SK-N-SH treated with all-trans-retinoic acid at 6 μM for 48 hours (cell line): Measurements from ENCODE around the gene ENDOV.

Experiments used
- ATAC-seq: fragments of 200-7000 bp; cut with Tn5 transposase; 3 replicates; pipeline ENCODE4 v1.9.1; 2020; ENCODE audit warnings: mild to moderate bottlenecking, moderate library complexity
- ARNTL ChIP-seq: fragments of 450-650 bp; formaldehyde crosslinking; IDR thresholded peaks from 2 replicates; pipeline ENCODE4 v1.5.0; 2020; ENCODE audit warnings: low read depth, mild to moderate bottlenecking, moderate library complexity, borderline replicate concordance
- CSDC2 ChIP-seq: fragments of 250-450 bp; sonication (Bioruptor Pico); IDR thresholded peaks from 2 replicates; pipeline ENCODE4 v1.5.0; 2020; ENCODE audit warnings: mild to moderate bottlenecking, moderate library complexity
- ESRRG ChIP-seq: fragments of 250-450 bp; sonication (Bioruptor Pico); IDR thresholded peaks from 2 replicates; pipeline ENCODE4 v1.6.1; 2021; ENCODE audit warnings: mild to moderate bottlenecking
- GLIS3 ChIP-seq: fragments of 250-450 bp; sonication (Bioruptor Pico); IDR thresholded peaks from 2 replicates; pipeline ENCODE4 v1.5.0; 2020; ENCODE audit warnings: mild to moderate bottlenecking, moderate library complexity
- OSR1 ChIP-seq: fragments of 250-450 bp; sonication (Bioruptor Pico); IDR thresholded peaks from 2 replicates; pipeline ENCODE4 v1.8.0; 2022; ENCODE audit warnings: moderate library complexity, mild to moderate bottlenecking, inconsistent platforms
- PPARA ChIP-seq: fragments of 250-450 bp; sonication (Bioruptor Pico); IDR thresholded peaks from 2 replicates; pipeline ENCODE4 v1.5.0; 2020; ENCODE audit warnings: mild to moderate bottlenecking, borderline replicate concordance
- RARB ChIP-seq: fragments of 250-450 bp; sonication (Bioruptor Pico); IDR thresholded peaks from 2 replicates; pipeline ENCODE4 v1.8.0; 2021; ENCODE audit warnings: mild to moderate bottlenecking, moderate library complexity
- TOX ChIP-seq: fragments of 250-450 bp; sonication (Bioruptor Pico); IDR thresholded peaks from 2 replicates; pipeline ENCODE4 v1.8.0; 2021; ENCODE audit warnings: mild to moderate bottlenecking, moderate library complexity, borderline replicate concordance
- ZC3H10 ChIP-seq: fragments of 250-450 bp; sonication (Bioruptor Pico); IDR thresholded peaks from 2 replicates; pipeline ENCODE4 v1.5.1; 2021; ENCODE audit warnings: mild to moderate bottlenecking, moderate library complexity
- ZFP3 ChIP-seq: fragments of 250-450 bp; sonication (Bioruptor Pico); IDR thresholded peaks from 2 replicates; pipeline ENCODE4 v1.5.0; 2020; ENCODE audit warnings: mild to moderate bottlenecking, moderate library complexity
- ZFP30 ChIP-seq: fragments of 450-650 bp; formaldehyde crosslinking; IDR thresholded peaks from 2 replicates; pipeline ENCODE4 v1.5.0; 2022; ENCODE audit warnings: mild to moderate bottlenecking, moderate library complexity
- ZNF565 ChIP-seq: fragments of 450-650 bp; formaldehyde crosslinking; conservative IDR thresholded peaks from 2 replicates; pipeline ENCODE4 v1.5.0; 2020; ENCODE audit warnings: low read depth, mild to moderate bottlenecking, moderate library complexity
- ZNF70 ChIP-seq: fragments of 450-650 bp; formaldehyde crosslinking; IDR thresholded peaks from 2 replicates; pipeline ENCODE4 v1.5.0; 2020; ENCODE audit warnings: mild to moderate bottlenecking, moderate library complexity
- TF ChIP-seq, protein P1 (sequence below): fragments of 250-450 bp; sonication (Bioruptor Pico); IDR thresholded peaks from 2 replicates; pipeline ENCODE4 v1.5.0; 2020; ENCODE audit warnings: mild to moderate bottlenecking, moderate library complexity
- TF ChIP-seq, protein P2 (sequence below): fragments of 250-450 bp; sonication (Bioruptor Pico); IDR thresholded peaks from 2 replicates; pipeline ENCODE4 v1.8.0; 2021; ENCODE audit warnings: low read depth, mild to moderate bottlenecking, moderate library complexity, borderline replicate concordance
- TF ChIP-seq, protein P3 (sequence below): fragments of 250-450 bp; sonication (Bioruptor Pico); IDR thresholded peaks from 2 replicates; pipeline ENCODE4 v1.5.1; 2020; ENCODE audit warnings: low read depth, mild to moderate bottlenecking, moderate library complexity

ENDOV gene

DNA sequence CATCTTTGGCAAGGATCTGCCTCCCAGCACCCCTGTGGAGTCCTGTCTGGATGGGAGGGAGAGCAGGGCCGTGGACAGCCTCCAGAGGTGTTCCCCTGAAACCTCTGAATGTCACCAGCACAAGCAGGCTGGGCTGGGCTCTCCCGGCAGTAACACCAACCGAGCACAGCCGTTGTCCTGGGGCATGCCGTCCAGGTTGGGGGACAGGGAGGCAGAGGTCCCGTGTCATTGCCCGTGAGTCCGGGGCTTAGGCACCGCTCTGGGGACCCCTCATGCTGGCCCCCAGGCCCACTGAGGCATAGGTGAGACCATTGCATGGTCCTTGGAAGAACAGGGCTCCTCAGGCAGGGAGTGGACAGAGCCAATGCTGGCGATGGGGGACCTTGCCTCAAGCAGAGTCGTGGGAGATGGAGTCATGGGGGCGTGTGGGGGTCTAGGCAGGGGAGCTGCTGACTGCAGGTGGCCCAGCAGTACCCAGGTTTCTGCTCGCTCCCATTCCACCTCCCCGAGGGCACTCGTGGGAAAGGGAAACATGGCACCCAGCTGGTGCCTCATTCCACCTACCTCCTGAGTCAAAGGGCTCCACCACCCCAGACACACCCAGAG, 17.5 kb downstream of the ENDOV start (continued):
- TF ChIP-seq, protein P1, sequence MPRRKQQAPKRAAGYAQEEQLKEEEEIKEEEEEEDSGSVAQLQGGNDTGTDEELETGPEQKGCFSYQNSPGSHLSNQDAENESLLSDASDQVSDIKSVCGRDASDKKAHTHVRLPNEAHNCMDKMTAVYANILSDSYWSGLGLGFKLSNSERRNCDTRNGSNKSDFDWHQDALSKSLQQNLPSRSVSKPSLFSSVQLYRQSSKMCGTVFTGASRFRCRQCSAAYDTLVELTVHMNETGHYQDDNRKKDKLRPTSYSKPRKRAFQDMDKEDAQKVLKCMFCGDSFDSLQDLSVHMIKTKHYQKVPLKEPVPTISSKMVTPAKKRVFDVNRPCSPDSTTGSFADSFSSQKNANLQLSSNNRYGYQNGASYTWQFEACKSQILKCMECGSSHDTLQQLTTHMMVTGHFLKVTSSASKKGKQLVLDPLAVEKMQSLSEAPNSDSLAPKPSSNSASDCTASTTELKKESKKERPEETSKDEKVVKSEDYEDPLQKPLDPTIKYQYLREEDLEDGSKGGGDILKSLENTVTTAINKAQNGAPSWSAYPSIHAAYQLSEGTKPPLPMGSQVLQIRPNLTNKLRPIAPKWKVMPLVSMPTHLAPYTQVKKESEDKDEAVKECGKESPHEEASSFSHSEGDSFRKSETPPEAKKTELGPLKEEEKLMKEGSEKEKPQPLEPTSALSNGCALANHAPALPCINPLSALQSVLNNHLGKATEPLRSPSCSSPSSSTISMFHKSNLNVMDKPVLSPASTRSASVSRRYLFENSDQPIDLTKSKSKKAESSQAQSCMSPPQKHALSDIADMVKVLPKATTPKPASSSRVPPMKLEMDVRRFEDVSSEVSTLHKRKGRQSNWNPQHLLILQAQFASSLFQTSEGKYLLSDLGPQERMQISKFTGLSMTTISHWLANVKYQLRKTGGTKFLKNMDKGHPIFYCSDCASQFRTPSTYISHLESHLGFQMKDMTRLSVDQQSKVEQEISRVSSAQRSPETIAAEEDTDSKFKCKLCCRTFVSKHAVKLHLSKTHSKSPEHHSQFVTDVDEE, result no peak
- TF ChIP-seq ESRRG (CRISPR knock-in tag) (no peak), CSDC2 (CRISPR knock-in tag) (no peak), ARNTL (CRISPR knock-in tag) (no peak), ZNF70 (CRISPR knock-in tag) (no peak)

DNA sequence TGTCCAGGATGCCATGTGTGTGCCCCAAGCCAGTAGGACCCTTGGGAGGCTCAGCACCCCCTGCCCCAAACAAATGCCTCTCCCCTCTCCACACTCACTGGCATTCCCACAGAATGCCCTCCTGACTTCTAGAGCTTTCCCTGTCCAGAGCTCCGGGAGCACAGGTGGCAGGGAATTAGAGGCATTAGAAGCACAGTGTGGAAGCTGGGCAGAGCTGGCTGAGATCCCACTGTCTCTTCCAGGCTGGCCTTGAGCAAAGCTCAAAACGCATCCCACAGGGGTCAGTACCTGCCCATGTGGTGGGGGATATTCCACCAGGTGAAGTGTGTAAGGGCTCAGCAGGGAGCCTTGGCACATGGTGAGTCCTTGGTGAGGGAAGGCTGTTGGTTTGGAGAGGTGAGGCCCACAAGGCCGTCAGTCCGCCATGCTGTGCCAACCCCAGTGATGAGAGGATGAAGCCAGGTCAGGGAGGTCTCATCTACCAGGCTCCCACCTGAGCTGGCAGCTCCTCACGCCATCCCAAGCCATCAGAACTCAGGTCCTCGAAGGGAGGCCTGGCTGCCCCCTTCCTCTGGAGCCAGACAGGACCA, 18.1 kb downstream of the ENDOV start:
- TF ChIP-seq GLIS3 (CRISPR knock-in tag), result no peak
- TF ChIP-seq, protein P2, sequence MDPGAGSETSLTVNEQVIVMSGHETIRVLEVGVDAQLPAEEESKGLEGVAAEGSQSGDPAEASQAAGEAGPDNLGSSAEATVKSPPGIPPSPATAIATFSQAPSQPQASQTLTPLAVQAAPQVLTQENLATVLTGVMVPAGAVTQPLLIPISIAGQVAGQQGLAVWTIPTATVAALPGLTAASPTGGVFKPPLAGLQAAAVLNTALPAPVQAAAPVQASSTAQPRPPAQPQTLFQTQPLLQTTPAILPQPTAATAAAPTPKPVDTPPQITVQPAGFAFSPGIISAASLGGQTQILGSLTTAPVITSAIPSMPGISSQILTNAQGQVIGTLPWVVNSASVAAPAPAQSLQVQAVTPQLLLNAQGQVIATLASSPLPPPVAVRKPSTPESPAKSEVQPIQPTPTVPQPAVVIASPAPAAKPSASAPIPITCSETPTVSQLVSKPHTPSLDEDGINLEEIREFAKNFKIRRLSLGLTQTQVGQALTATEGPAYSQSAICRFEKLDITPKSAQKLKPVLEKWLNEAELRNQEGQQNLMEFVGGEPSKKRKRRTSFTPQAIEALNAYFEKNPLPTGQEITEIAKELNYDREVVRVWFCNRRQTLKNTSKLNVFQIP (CRISPR knock-in tag), result no peak
- no peak for TF ChIP-seq TOX (CRISPR knock-in tag)
- TF ChIP-seq, all 23 proteins: peak for 0
- ATAC-seq, result no peak

DNA sequence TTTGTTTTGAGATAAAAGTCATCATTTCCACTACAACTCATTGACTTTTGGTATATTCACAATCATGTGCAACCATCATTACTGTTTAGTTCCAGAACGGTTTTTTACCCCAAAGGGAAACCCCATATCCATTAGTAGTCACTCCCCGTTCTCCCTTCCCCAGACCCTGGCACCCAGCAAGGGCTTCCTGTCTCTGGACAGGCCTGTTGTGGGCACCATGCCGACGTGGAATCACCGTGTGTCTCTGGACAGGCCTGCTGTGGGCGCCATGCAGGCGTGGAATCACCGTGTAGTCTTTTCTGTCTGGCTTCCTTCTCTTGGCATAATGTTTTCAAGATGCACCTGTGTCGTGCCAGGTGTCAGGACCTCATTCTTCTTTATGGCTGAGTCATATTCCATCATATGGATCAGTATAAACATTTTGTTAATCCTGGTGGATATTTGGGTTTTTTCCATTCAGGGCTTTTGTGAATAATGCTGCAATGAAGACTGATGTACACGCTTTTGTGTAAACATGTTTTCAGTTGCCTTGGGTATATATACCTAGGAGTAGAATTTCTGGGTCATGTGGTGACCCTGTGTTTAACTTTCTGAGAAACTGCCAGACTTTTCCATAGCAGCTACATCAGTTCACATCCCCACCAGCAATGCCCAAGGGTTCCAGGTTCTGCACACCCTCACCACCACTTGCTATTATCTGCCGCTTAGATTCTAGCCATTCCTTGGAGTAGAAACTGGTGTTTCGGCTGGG, 19.1 kb downstream of the ENDOV start:
- no peak for TF ChIP-seq OSR1 (CRISPR knock-in tag)
- TF ChIP-seq, protein P1, result no peak
- TF ChIP-seq, protein P3, sequence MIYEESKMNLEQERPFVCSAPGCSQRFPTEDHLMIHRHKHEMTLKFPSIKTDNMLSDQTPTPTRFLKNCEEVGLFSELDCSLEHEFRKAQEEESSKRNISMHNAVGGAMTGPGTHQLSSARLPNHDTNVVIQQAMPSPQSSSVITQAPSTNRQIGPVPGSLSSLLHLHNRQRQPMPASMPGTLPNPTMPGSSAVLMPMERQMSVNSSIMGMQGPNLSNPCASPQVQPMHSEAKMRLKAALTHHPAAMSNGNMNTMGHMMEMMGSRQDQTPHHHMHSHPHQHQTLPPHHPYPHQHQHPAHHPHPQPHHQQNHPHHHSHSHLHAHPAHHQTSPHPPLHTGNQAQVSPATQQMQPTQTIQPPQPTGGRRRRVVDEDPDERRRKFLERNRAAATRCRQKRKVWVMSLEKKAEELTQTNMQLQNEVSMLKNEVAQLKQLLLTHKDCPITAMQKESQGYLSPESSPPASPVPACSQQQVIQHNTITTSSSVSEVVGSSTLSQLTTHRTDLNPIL (CRISPR knock-in tag), result no peak
- TF ChIP-seq ZNF565 (CRISPR knock-in tag), result no peak
- no peak for TF ChIP-seq ESRRG (CRISPR knock-in tag)
- no peak for TF ChIP-seq ZNF70 (CRISPR knock-in tag)
- no peak for TF ChIP-seq CSDC2 (CRISPR knock-in tag)
- TF ChIP-seq RARB, result no peak
- TF ChIP-seq, protein P2 (CRISPR knock-in tag), result no peak
- no peak for TF ChIP-seq TOX (CRISPR knock-in tag)
- TF ChIP-seq ZC3H10, result no peak
- TF ChIP-seq ZFP3 (CRISPR knock-in tag), result no peak
- no peak for TF ChIP-seq PPARA
- no peak for TF ChIP-seq ZFP30 (CRISPR knock-in tag)
- ATAC-seq, result no peak
